Measurements from ENCODE around the gene PPP2R3A.

PPP2R3A gene

GRCh38 chr3:135965506-135966270, at the start of gene PPP2R3A:
Gene PPP2R3A (plus strand): TSS chr3:135965728. CDS start chr3:136001499, 35,771 bp downstream.
- TF ChIP-seq CTCF (conservative IDR thresholded peaks at IDR 0.05; ENCODE audit: low read depth, low read length), result no peak
- DNase-seq (ENCODE audit: low read depth), result peak; percentile 49
- peak within 1 kb of the TSS; percentile 78 for H3K4me3 ChIP-seq (ENCODE audit: low read length)

- no peak overlapping the region for H3K4me3 ChIP-seq (ENCODE audit: low read length)
- no peak for DNase-seq (ENCODE audit: low read depth)
- no peak for TF ChIP-seq CTCF (conservative IDR thresholded peaks at IDR 0.05; ENCODE audit: low read depth, low read length)
Measured at GRCh38 chr3:135916310-135916709, 49.2 kb upstream of the PPP2R3A start.

- no peak overlapping the region for H3K4me3 ChIP-seq (ENCODE audit: low read length)
- DNase-seq (ENCODE audit: low read depth), result no peak
- no peak for TF ChIP-seq CTCF (conservative IDR thresholded peaks at IDR 0.05; ENCODE audit: low read depth, low read length)
Measured at GRCh38 chr3:135917076-135917475, 48.5 kb upstream of the PPP2R3A start.

GRCh38 chr3:135917927-135918597, 47.5 kb upstream of the PPP2R3A start:
- no peak for TF ChIP-seq CTCF (conservative IDR thresholded peaks at IDR 0.05; ENCODE audit: low read depth, low read length)
- H3K4me3 ChIP-seq (ENCODE audit: low read length), result no peak overlapping the region
- DNase-seq (ENCODE audit: low read depth), result no peak

GRCh38 chr3:135918600-135918999, 46.9 kb upstream of the PPP2R3A start:
- TF ChIP-seq CTCF (conservative IDR thresholded peaks at IDR 0.05; ENCODE audit: low read depth, low read length), result peak; percentile 49
- no peak for DNase-seq (ENCODE audit: low read depth)
- H3K4me3 ChIP-seq (ENCODE audit: low read length), result no peak overlapping the region

- H3K4me3 ChIP-seq (ENCODE audit: low read length), result no peak overlapping the region
- DNase-seq (ENCODE audit: low read depth), result no peak
- TF ChIP-seq CTCF (conservative IDR thresholded peaks at IDR 0.05; ENCODE audit: low read depth, low read length), result no peak
Measured at GRCh38 chr3:135920275-135920674, 45.3 kb upstream of the PPP2R3A start.

GRCh38 chr3:135922903-135923250, 42.7 kb upstream of the PPP2R3A start:
- H3K4me3 ChIP-seq (ENCODE audit: low read length), result no peak overlapping the region
- no peak for TF ChIP-seq CTCF (conservative IDR thresholded peaks at IDR 0.05; ENCODE audit: low read depth, low read length)
- no peak for DNase-seq (ENCODE audit: low read depth)

Data from retinal pigment epithelial cell (primary cell).